Measurements from ENCODE around the gene ATRN. TPM values are rescaled to one million over a fixed set of nuclear protein-coding genes. Genes with fewer than 3 reads are reported as not detected.

ATRN gene
- total and polyA plus RNA-seq, 2 donors (not counting 3 experiments of a cell fraction or from before 2014, with no cell fraction given) = 32.3 to 33.1 TPM

DNA sequence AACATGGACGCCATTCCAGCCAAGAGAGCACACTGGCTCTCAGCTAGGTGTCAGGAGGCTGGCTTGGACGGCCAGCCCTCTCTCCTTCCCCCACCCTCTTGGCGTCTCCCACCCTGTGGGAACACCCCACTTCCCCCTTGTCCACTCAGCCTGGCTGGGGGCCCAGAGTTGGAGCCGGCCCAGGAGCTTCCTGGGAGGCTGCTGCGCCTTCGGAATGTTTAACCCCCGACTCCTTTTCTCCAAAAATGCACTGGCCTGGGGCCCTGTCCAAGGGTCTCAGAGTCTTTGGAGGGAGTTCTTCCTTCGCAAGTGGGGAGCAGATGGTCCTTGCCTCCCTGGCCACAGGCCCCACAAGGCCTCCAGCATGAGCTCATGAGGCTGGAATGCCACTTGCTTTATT, 206.9 kb downstream of the ATRN start:
- ChIA-PET CTCF (interaction anchor here (0.6 to 7.1 kb wide), 22 partner anchors 10 to 408 kb away, joined by 3 to 346 read pairs (median 14); partner anchors contain the start of genes ADISSP, AP5S1, CENPB and SIGLEC1), POLR2A (no interaction called here)
- Histone ChIP-seq H2AFZ (ENCODE audit: low read depth, low read length) (no peak overlapping the region), H3K4me1 (ENCODE audit: control insufficient read depth, extremely low read depth, insufficient read depth, low read length) (no peaks in the 10 kb centered on the region), H3K9me3 (replicated peaks; ENCODE audit: control insufficient read depth, insufficient read depth, low read length) (no peaks in the 10 kb centered on the region), H3K79me2 (ENCODE audit: control insufficient read depth, insufficient read depth, low read length) (no peaks in the 10 kb centered on the region), H3K9me1 (replicated peaks; ENCODE audit: control insufficient read depth, extremely low read depth, insufficient read depth, low read length) (no peaks in the 10 kb centered on the region), H3K27me3 (ENCODE audit: control insufficient read depth in 2 of 2, insufficient read depth in 2 of 2, low read length in 2 of 2) (peaks cover 36 to 42% of the 10 kb centered on the region in 2 experiments), H3K4me2 (ENCODE audit: insufficient read depth, low read length) (no peak overlapping the region), H3K27ac (ENCODE audit: insufficient read depth, low read depth, low read length) (no peak overlapping the region), H3K36me3 (ENCODE audit: control insufficient read depth in 2 of 2, extremely low read depth in 1 of 2, insufficient read depth in 2 of 2, low read length in 2 of 2) (no peaks in the 10 kb centered on the region), H3K4me3 (replicated peaks in 1 of 3; ENCODE audit: insufficient read depth in 1 of 3, low read depth in 1 of 3, low read length in 3 of 3) (no peak overlapping the region), H4K20me1 (replicated peaks; ENCODE audit: control insufficient read depth, extremely low read depth, insufficient read depth, low read length) (no peaks in the 10 kb centered on the region), H3K9ac (replicated peaks; ENCODE audit: extremely low read depth, insufficient read depth, low read length) (no peak overlapping the region)
- TF ChIP-seq POLR2AphosphoS5 (IDR thresholded peaks at IDR 0.05; ENCODE audit: insufficient read depth, low read depth, low read length) (no peak), MAX (IDR thresholded peaks at IDR 0.05; ENCODE audit: insufficient read depth, insufficient read length) (no peak), JUN (IDR thresholded peaks at IDR 0.05; ENCODE audit: borderline replicate concordance, insufficient read depth, insufficient read length, low read depth) (no peak), GATA2 (IDR thresholded peaks at IDR 0.05; ENCODE audit: insufficient read depth, insufficient read length, low read depth, low read length) (no peak), FOS (IDR thresholded peaks at IDR 0.05; ENCODE audit: borderline replicate concordance, insufficient read depth, low read length) (no peak), POLR2A (IDR thresholded peaks at IDR 0.05; ENCODE audit: low read depth, low read length) (no peak), MYC (IDR thresholded peaks at IDR 0.05; ENCODE audit: low read depth, low read length) (no peak)
- TF ChIP-seq, protein P1, sequence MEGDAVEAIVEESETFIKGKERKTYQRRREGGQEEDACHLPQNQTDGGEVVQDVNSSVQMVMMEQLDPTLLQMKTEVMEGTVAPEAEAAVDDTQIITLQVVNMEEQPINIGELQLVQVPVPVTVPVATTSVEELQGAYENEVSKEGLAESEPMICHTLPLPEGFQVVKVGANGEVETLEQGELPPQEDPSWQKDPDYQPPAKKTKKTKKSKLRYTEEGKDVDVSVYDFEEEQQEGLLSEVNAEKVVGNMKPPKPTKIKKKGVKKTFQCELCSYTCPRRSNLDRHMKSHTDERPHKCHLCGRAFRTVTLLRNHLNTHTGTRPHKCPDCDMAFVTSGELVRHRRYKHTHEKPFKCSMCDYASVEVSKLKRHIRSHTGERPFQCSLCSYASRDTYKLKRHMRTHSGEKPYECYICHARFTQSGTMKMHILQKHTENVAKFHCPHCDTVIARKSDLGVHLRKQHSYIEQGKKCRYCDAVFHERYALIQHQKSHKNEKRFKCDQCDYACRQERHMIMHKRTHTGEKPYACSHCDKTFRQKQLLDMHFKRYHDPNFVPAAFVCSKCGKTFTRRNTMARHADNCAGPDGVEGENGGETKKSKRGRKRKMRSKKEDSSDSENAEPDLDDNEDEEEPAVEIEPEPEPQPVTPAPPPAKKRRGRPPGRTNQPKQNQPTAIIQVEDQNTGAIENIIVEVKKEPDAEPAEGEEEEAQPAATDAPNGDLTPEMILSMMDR (IDR thresholded peaks at IDR 0.05; ENCODE audit: extremely low read depth in 1 of 2, insufficient read depth in 1 of 2, low read depth in 1 of 2, low read length in 2 of 2) = no peak
- intact Hi-C loops (cut with micrococcal nuclease) = loop anchor here (5.0 kb wide), 1 partner anchor 75 kb away; no protein-coding TSS in a partner anchor
- FAIRE-seq (no peak), DNase-seq (ENCODE audit: low read depth, low spot score) (no peak)
- dilution Hi-C loops (cut with MboI; ENCODE audit: extremely low pct_ligation_motif_present, low sequenced_read_pairs) = no loop called here
- no TSS peak for BruUV-seq (replicated peaks)
